BJ (cell line): Measurements from ENCODE around the gene PBX1. TPM values are rescaled to one million over a fixed set of nuclear protein-coding genes. Genes with fewer than 3 reads are reported as not detected.

Source experiments
- CTCF ChIA-PET: fragments of 350-600 bp; formaldehyde crosslinking; extraction: SDS; loops from one replicate; lab custom pipeline; 2021; ENCODE audit warnings: antibody characterized with exemption, inconsistent platforms; lab: Yijun Ruan, JAX
- POLR2A ChIA-PET: fragments of 300-600 bp; sonication (Branson Sonifier 250); formaldehyde crosslinking; extraction: SDS; loops from one replicate; lab custom pipeline; 2021; ENCODE audit warnings: antibody characterized with exemption; lab: Charles Lee
- DNase-seq: peaks from one replicate; pipeline ENCODE4 v3.0.0-alpha.2; 2011; ENCODE audit warnings: low read depth
- H3K27me3 ChIP-seq: 2 replicates; pipeline ENCODE4 v1.6.0; 2011; ENCODE audit warnings: low read length; ENCODE audit not compliant: control insufficient read depth, insufficient read depth
- H3K36me3 ChIP-seq: 2 replicates; pipeline ENCODE4 v1.5.1; 2011; ENCODE audit warnings: low read length; ENCODE audit not compliant: control insufficient read depth, insufficient read depth
- H3K4me3 ChIP-seq: 2 replicates; pipeline ENCODE4 v1.5.1; 2011; ENCODE audit warnings: low read depth, mild to moderate bottlenecking, control low read depth, low read length
- CTCF ChIP-seq: IDR thresholded peaks from 2 replicates; pipeline ENCODE4 v1.5.1; 2011; ENCODE audit warnings: low read depth, mild to moderate bottlenecking, control low read depth, inconsistent platforms, low read length, moderate library complexity; ENCODE audit not compliant: insufficient read depth
- polyA plus RNA-seq: library from polyadenylated mRNA; depleted of rRNA; stranded (reverse); fragments of >200 nt; gene quantifications from 2 replicates; pipeline ENCODE4 v1.2.3, GENCODE V29; 2011

Gene PBX1
- polyA plus RNA-seq, 1 experiment: 46.1 TPM

GRCh38 chr1:164780111-164780812 is 221.3 kb downstream of the PBX1 start:
- ChIA-PET POLR2A (no interaction called here), CTCF (no interaction called here)
- Histone ChIP-seq H3K36me3 (no peaks in the 10 kb centered on the region), H3K27me3 (no peaks in the 10 kb centered on the region), H3K4me3 (no peak overlapping the region)
- DNase-seq: no peak
- TF ChIP-seq CTCF: no peak

DNA sequence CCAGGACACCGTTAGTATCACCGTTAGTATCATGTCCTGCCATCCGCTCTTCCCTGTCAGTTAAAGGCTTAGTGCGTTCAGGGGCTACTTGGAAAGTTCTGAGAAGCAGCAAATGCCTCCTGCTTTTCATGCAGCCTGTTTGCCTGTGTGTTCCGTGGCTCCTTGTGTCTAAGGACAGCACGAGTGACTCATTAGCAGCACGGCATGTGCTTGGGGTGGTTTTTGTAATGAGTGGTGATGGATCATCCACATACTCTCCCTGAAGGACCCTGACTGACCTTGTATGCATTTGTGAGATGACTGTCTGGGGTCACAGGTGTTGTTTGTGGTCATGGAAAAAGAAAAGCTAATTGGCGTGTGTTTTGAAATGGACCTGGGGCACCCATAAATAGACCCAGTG is 221.9 kb downstream of the PBX1 start:
- ChIA-PET POLR2A (no interaction called here), CTCF (no interaction called here)
- H3K36me3 ChIP-seq: no peaks in the 10 kb centered on the region
- no peak for TF ChIP-seq CTCF
- H3K27me3 ChIP-seq: no peaks in the 10 kb centered on the region
- DNase-seq: peak; percentile 85
- H3K4me3 ChIP-seq: no peak overlapping the region

- POLR2A ChIA-PET: no interaction called here
- TF ChIP-seq CTCF: no peak
- Histone ChIP-seq H3K27me3 (no peaks in the 10 kb centered on the region), H3K4me3 (no peak overlapping the region), H3K36me3 (no peaks in the 10 kb centered on the region)
- DNase-seq: no peak
- CTCF ChIA-PET: interaction anchor here (1.0 kb wide), 1 partner anchor 223 kb away, joined by 3 read pairs; the partner anchor contains the start of gene PBX1
Observed at GRCh38 chr1:164781972-164782371, 223.0 kb downstream of the PBX1 start.

- TF ChIP-seq CTCF: no peak
- Histone ChIP-seq H3K36me3 (no peaks in the 10 kb centered on the region), H3K27me3 (no peaks in the 10 kb centered on the region), H3K4me3 (no peak overlapping the region)
- CTCF ChIA-PET: interaction anchor here (0.6 to 1.7 kb wide), 6 partner anchors 12 to 618 kb away, joined by 3 to 5 read pairs (median 3); no protein-coding TSS in a partner anchor
- POLR2A ChIA-PET: interaction anchor here (0.5 to 0.6 kb wide), 2 partner anchors 209 to 1902 kb away, joined by 3 to 4 read pairs; no protein-coding TSS in a partner anchor
- DNase-seq: no peak
Observed at GRCh38 chr1:164783778-164784555, 225.0 kb downstream of the PBX1 start.

DNA sequence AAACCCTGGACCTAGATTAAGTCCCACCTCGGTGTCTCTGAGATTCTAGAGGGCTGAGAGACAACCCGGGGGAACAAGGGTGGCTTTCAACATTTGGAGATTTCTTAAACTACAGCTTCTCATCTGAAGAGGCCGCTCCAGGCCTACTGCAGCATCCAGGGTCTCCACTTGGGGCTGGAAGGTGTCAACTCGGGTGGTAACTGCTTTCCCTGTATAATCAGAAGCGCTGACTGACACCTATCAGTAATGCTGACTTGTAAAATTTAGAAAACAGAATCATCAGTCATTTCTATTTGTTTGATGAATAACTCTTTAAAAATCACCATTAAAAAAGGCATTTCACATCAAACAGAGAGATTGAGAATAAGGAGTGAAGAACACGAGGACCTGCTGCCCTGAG is 226.0 kb downstream of the PBX1 start:
- no peak for DNase-seq
- Histone ChIP-seq H3K27me3 (no peaks in the 10 kb centered on the region), H3K4me3 (no peak overlapping the region), H3K36me3 (no peaks in the 10 kb centered on the region)
- ChIA-PET CTCF (interaction anchor here (1.4 kb wide), 1 partner anchor 618 kb away, joined by 3 read pairs; no protein-coding TSS in a partner anchor), POLR2A (no interaction called here)
- TF ChIP-seq CTCF: no peak
